G401 (cell line): Measurements from ENCODE around the gene PLEKHG3. TPM values are rescaled to one million over a fixed set of nuclear protein-coding genes. Genes with fewer than 3 reads are reported as not detected.

Experiments
- DNase-seq: peaks from one replicate; pipeline ENCODE4 v3.0.0-alpha.2; 2015; ENCODE audit warnings: low spot score
- in situ Hi-C: cut with HindIII; loops from 2 replicates; pipeline ENCODE4 v1.10.0; 2016; ENCODE audit warnings: low sequenced_read_pairs, mixed read lengths
- total RNA-seq: library from RNA; depleted of rRNA; stranded (reverse); fragments of >200 nt; shearing (Covaris generic); gene quantifications from 2 replicates; pipeline ENCODE4 v1.2.3, GENCODE V29; 2014

The PLEKHG3 gene
- total RNA-seq, 1 experiment from 2014 or later, result 6.7 TPM

- in situ Hi-C loops, result no loop called here
- DNase-seq, result no peak
Observed at GRCh38 chr14:64769096-64770020, 65.1 kb downstream of the PLEKHG3 start.

- in situ Hi-C loops, result no loop called here
- no peak for DNase-seq
Observed at GRCh38 chr14:64770751-64771150, 66.5 kb downstream of the PLEKHG3 start.

- in situ Hi-C loops, result no loop called here
- DNase-seq, result no peak
Observed at GRCh38 chr14:64771161-64771560, 66.9 kb downstream of the PLEKHG3 start.

GRCh38 chr14:64772397-64772950 lies 68.2 kb downstream of the PLEKHG3 start:
- in situ Hi-C loops, result no loop called here
- no peak for DNase-seq

GRCh38 chr14:64773046-64773445 lies 68.8 kb downstream of the PLEKHG3 start:
- in situ Hi-C loops, result no loop called here
- DNase-seq, result no peak

- no peak for DNase-seq
- in situ Hi-C loops, result no loop called here
Observed at GRCh38 chr14:64773577-64773976, 69.4 kb downstream of the PLEKHG3 start.

- peak; percentile 47 for DNase-seq
- in situ Hi-C loops, result no loop called here
Observed at GRCh38 chr14:64774272-64774671, 70.0 kb downstream of the PLEKHG3 start.

GRCh38 chr14:64775081-64775777 lies 71.0 kb downstream of the PLEKHG3 start:
- in situ Hi-C loops, result no loop called here
- peak; percentile 57 for DNase-seq

- DNase-seq, result no peak
- in situ Hi-C loops, result no loop called here
Observed at GRCh38 chr14:64777461-64777860, 73.2 kb downstream of the PLEKHG3 start.

- in situ Hi-C loops, result no loop called here
Observed at GRCh38 chr14:64778104-64778754, 74.0 kb downstream of the PLEKHG3 start.

GRCh38 chr14:64779472-64779871 lies 75.2 kb downstream of the PLEKHG3 start:
- peak; percentile 86 for DNase-seq
- in situ Hi-C loops, result no loop called here

More at GRCh38 chr14:64778104-64778754, 74.0 kb downstream of the PLEKHG3 start:
- DNase-seq, result no peak

GRCh38 chr14:64782196-64782595 lies 78.0 kb downstream of the PLEKHG3 start:
- in situ Hi-C loops, result no loop called here
- DNase-seq, result no peak

GRCh38 chr14:64784006-64784405 lies 79.8 kb downstream of the PLEKHG3 start:
- in situ Hi-C loops, result no loop called here
- no peak for DNase-seq

GRCh38 chr14:64786296-64787149 lies 82.3 kb downstream of the PLEKHG3 start:
- DNase-seq, result no peak

GRCh38 chr14:64787619-64788018 lies 83.4 kb downstream of the PLEKHG3 start:
- in situ Hi-C loops, result no loop called here
- no peak for DNase-seq

More at GRCh38 chr14:64786296-64787149, 82.3 kb downstream of the PLEKHG3 start:
- in situ Hi-C loops, result no loop called here

- DNase-seq, result no peak
- in situ Hi-C loops, result no loop called here
Observed at GRCh38 chr14:64788706-64789105, 84.5 kb downstream of the PLEKHG3 start.

GRCh38 chr14:64789696-64790095 lies 85.5 kb downstream of the PLEKHG3 start:
- DNase-seq, result no peak
- in situ Hi-C loops, result loop anchor here (5.0 kb wide), 1 partner anchor 32 kb away; no protein-coding TSS in a partner anchor

- in situ Hi-C loops, result loop anchor here (5.0 kb wide), 1 partner anchor 33 kb away; no protein-coding TSS in a partner anchor
- DNase-seq, result no peak
Observed at GRCh38 chr14:64790478-64790877, 86.3 kb downstream of the PLEKHG3 start.
